H9 (cell line): Measurements from ENCODE around the gene SYNGR2. TPM values are rescaled to one million over a fixed set of nuclear protein-coding genes. Genes with fewer than 3 reads are reported as not detected.

ENCODE experiments used
- DNase-seq: peaks from one replicate; pipeline ENCODE4 v3.0.0-alpha.2; 2017
- H2AFZ ChIP-seq: one replicate; pipeline ENCODE4 v1.6.1; 2013; ENCODE audit warnings: mild to moderate bottlenecking, low read length, control low read depth, moderate library complexity
- H2AK5ac ChIP-seq: 2 replicates; pipeline ENCODE4 v1.6.1; 2013; ENCODE audit warnings: low read length, control low read depth, mixed read lengths; ENCODE audit not compliant: insufficient read length
- H2BK120ac ChIP-seq: one replicate; pipeline ENCODE4 v1.6.1; 2013; ENCODE audit warnings: low read depth, mild to moderate bottlenecking, low read length, control low read depth, inconsistent platforms; ENCODE audit not compliant: poor library complexity, severe bottlenecking
- H2BK12ac ChIP-seq: 2 replicates; pipeline ENCODE4 v1.6.1; 2013; ENCODE audit warnings: low read length, control low read depth, mixed read lengths, low read depth; ENCODE audit not compliant: insufficient read length
- H2BK15ac ChIP-seq: 2 replicates; pipeline ENCODE4 v1.6.1; 2013; ENCODE audit warnings: low read depth, low read length, control low read depth
- H2BK20ac ChIP-seq: one replicate; pipeline ENCODE4 v1.6.1; 2013; ENCODE audit warnings: low read depth, mild to moderate bottlenecking, low read length, control low read depth, inconsistent platforms; ENCODE audit not compliant: poor library complexity, severe bottlenecking
- H2BK5ac ChIP-seq: 2 replicates; pipeline ENCODE4 v1.6.1; 2013; ENCODE audit warnings: low read length, control low read depth, mixed read lengths; ENCODE audit not compliant: insufficient read length
- H3K14ac ChIP-seq: 2 replicates; pipeline ENCODE4 v1.6.1; 2013; ENCODE audit warnings: low read length, control low read depth; ENCODE audit not compliant: insufficient read depth
- H3K18ac ChIP-seq: 2 replicates; pipeline ENCODE4 v1.6.1; 2013; ENCODE audit warnings: low read depth, mild to moderate bottlenecking, mixed read lengths, low read length, control low read depth; ENCODE audit not compliant: insufficient read length
- H3K23ac ChIP-seq: 2 replicates; pipeline ENCODE4 v1.6.1; 2013; ENCODE audit warnings: low read length, control low read depth, mixed read lengths, low read depth; ENCODE audit not compliant: insufficient read length
- H3K23me2 ChIP-seq: 2 replicates; pipeline ENCODE4 v1.6.1; 2013; ENCODE audit warnings: low read depth, mild to moderate bottlenecking, mixed read lengths, low read length, control low read depth; ENCODE audit not compliant: insufficient read length, poor library complexity, severe bottlenecking
- H3K27ac ChIP-seq: 2 replicates; pipeline ENCODE4 v1.5.1; 2013; ENCODE audit warnings: low read length, control low read depth, mixed read lengths, low read depth; ENCODE audit not compliant: insufficient read length
- H3K27me3 ChIP-seq: 2 replicates; pipeline ENCODE4 v1.6.1; 2013; ENCODE audit warnings: low read length, control low read depth, inconsistent platforms; ENCODE audit not compliant: insufficient read depth
- H3K4ac ChIP-seq: 2 replicates; pipeline ENCODE4 v1.6.1; 2013; ENCODE audit warnings: low read depth, mild to moderate bottlenecking, control low read depth, inconsistent platforms, low read length, moderate library complexity
- H3K4me1 ChIP-seq: 2 replicates; pipeline ENCODE4 v1.6.1; 2013; ENCODE audit warnings: low read length, control low read depth, inconsistent platforms; ENCODE audit not compliant: insufficient read depth
- H3K4me2 ChIP-seq: 2 replicates; pipeline ENCODE4 v1.6.1; 2013; ENCODE audit warnings: low read length, control low read depth, mixed read lengths; ENCODE audit not compliant: insufficient read length, insufficient read depth
- H3K56ac ChIP-seq: 2 replicates; pipeline ENCODE4 v1.6.1; 2013; ENCODE audit warnings: low read depth, mild to moderate bottlenecking, mixed read lengths, low read length, control low read depth; ENCODE audit not compliant: insufficient read length
- H3K79me1 ChIP-seq: 2 replicates; pipeline ENCODE4 v1.6.1; 2013; ENCODE audit warnings: low read depth, mild to moderate bottlenecking, moderate library complexity, low read length, control low read depth, inconsistent platforms; ENCODE audit not compliant: insufficient read depth, poor library complexity, severe bottlenecking
- H3K79me2 ChIP-seq: 2 replicates; pipeline ENCODE4 v1.6.1; 2013; ENCODE audit warnings: low read length, control low read depth, inconsistent platforms; ENCODE audit not compliant: insufficient read depth
- H3K9ac ChIP-seq: 2 replicates; pipeline ENCODE4 v1.6.1; 2013; ENCODE audit warnings: low read length, control low read depth, mixed read lengths; ENCODE audit not compliant: insufficient read length; ENCODE audit errors: extremely low read depth
- H3K9me3 ChIP-seq: one replicate; pipeline ENCODE4 v1.6.1; 2013; ENCODE audit warnings: low read depth, low read length, inconsistent platforms; ENCODE audit not compliant: control insufficient read depth
- H3T11ph ChIP-seq: one replicate; pipeline ENCODE4 v1.6.1; 2013; ENCODE audit warnings: mild to moderate bottlenecking, low read length, control low read depth, inconsistent platforms
- H4K20me1 ChIP-seq: one replicate; pipeline ENCODE4 v1.6.1; 2013; ENCODE audit not compliant: control insufficient read depth, insufficient read length, insufficient read depth
- H4K5ac ChIP-seq: 2 replicates; pipeline ENCODE4 v1.6.1; 2013; ENCODE audit warnings: low read depth, mild to moderate bottlenecking, mixed read lengths, low read length, control low read depth; ENCODE audit not compliant: insufficient read length
- H4K8ac ChIP-seq: replicated peaks from 2 replicates; pipeline ENCODE4 v1.6.1; 2013; ENCODE audit warnings: low read length, control low read depth, mixed read lengths, low read depth; ENCODE audit not compliant: insufficient read length
- H4K91ac ChIP-seq: 2 replicates; pipeline ENCODE4 v1.6.1; 2013; ENCODE audit warnings: low read depth, mild to moderate bottlenecking, moderate library complexity, mixed read lengths, low read length, control low read depth; ENCODE audit not compliant: insufficient read length
- H3K27ac Mint-ChIP-seq, 3 experiments: 2 replicates in 2 of 3; 3 replicates in 1 of 3; pipeline ENCODE4 v1.8.0; 2020 to 2021; ENCODE audit warnings: mixed read lengths in 3 of 3, mild to moderate bottlenecking in 1 of 3, moderate library complexity in 1 of 3
- H3K27me3 Mint-ChIP-seq: 2 replicates; pipeline ENCODE4 v1.8.0; 2021; ENCODE audit warnings: low read depth, mild to moderate bottlenecking, moderate library complexity, mixed read lengths
- H3K36me3 Mint-ChIP-seq, 3 experiments: 2 replicates in 2 of 3; 3 replicates in 1 of 3; pipeline ENCODE4 v1.8.0; 2020 to 2021; ENCODE audit warnings: low read depth in 3 of 3, mixed read lengths in 3 of 3; ENCODE audit not compliant: insufficient read depth in 1 of 3
- H3K4me1 Mint-ChIP-seq, 2 experiments: 2 replicates each; pipeline ENCODE4 v1.8.0; 2020; ENCODE audit warnings: mixed read lengths in 2 of 2
- H3K4me3 Mint-ChIP-seq, 2 experiments: 2 replicates in 1 of 2; 3 replicates in 1 of 2; pipeline ENCODE4 v1.8.0; 2020 to 2021; ENCODE audit warnings: mild to moderate bottlenecking in 2 of 2, mixed read lengths in 2 of 2, moderate library complexity in 1 of 2
- H3K9me3 Mint-ChIP-seq, 2 experiments: 2 replicates in 1 of 2; 3 replicates in 1 of 2; pipeline ENCODE4 v1.8.0; 2020; ENCODE audit warnings: mild to moderate bottlenecking in 2 of 2, mixed read lengths in 2 of 2, moderate library complexity in 1 of 2
- WGBS: extraction: QIAGEN DNeasy Blood & Tissue Kit; methylation state at CpG from one replicate; pipeline ENCODE4 v1.1.7; 2013; ENCODE audit warnings: missing lambda C conversion rate, low lambda C conversion rate, mixed read lengths; ENCODE audit not compliant: insufficient read length; ENCODE audit errors: extremely low coverage; 5-methylcytosine and 5-hydroxymethylcytosine counted together
- total RNA-seq: library from RNA; stranded (reverse); gene quantifications from 2 replicates; pipeline ENCODE4 v1.2.1, GENCODE V29; 2021
- TF ChIP-seq, protein P1 (sequence below): fragments of 200-600 bp; sonication (generic); conservative IDR thresholded peaks from 3 replicates; pipeline ENCODE4 v1.8.0; 2021; ENCODE audit warnings: antibody characterized with exemption, mild to moderate bottlenecking

SYNGR2 gene
- total RNA-seq, 1 experiment from 2014 or later, result 41.0 TPM

DNA sequence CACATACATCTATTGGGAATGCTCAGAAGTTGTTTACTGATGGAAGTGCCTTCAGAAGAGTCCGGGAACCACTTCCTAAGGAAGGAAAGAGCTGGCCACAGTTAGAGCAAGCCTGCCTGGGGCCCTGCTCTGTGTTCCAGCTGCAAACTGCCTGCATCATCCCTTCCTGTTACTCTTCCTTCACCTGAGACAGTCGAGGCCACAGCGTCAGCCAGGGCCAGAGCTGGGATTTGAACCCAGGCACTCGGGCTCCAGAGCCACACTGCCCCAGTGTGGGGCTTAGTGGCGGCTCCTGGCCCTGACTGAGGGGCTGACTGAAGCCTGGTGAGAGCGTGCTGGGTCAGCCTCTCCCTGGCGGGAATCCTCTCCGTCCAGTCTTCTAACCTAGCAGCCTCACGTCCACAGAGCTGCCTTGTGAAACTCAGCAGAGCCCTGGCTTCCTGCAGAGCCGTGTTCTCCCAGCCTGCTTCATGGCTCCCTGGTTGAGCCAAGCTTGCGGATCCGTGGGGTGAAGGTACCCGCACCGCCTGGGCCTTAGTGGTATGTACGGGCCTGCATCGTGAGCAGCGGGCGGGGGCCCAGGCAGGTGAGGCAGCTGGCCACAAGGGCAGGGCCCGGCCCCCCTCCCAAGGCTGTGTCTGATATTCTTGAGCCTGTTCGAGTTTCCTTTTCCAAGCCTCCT lies 26.8 kb upstream of the SYNGR2 start:
- H3K9ac ChIP-seq, result no peak overlapping the region
- H3K56ac ChIP-seq, result no peak overlapping the region
- Mint-ChIP-seq H3K9me3 (no peaks in the 10 kb centered on the region; a peak in 1 of 5 replicates), H3K4me3 (no peak overlapping the region; a peak in 1 of 5 replicates), H3K27ac (no peak overlapping the region), H3K27me3 (peaks cover 4% of the 10 kb centered on the region), H3K36me3 (no peaks in the 10 kb centered on the region), H3K4me1 (peaks cover 3 to 27% of the 10 kb centered on the region in 2 experiments)
- H2BK15ac ChIP-seq, result 0 out of 2 replicates have a peak overlapping the region, but pooled peaks have one; percentile 15
- no peak overlapping the region for H3K14ac ChIP-seq
- no peak overlapping the region for H4K8ac ChIP-seq
- no peak overlapping the region for H4K91ac ChIP-seq
- no peak overlapping the region for H3K27ac ChIP-seq
- no peak overlapping the region for H4K5ac ChIP-seq
- no CpG with 5 or more reads among the region's 20 CpGs for whole genome bisulfite sequencing
- H2BK5ac ChIP-seq, result no peak overlapping the region
- no peaks in the 10 kb centered on the region for H3K79me1 ChIP-seq
- no peak overlapping the region for H2AFZ ChIP-seq
- H3K4me1 ChIP-seq, result peaks cover 3% of the 10 kb centered on the region; the same call in 1 of the 2 replicates
- TF ChIP-seq, protein P1, sequence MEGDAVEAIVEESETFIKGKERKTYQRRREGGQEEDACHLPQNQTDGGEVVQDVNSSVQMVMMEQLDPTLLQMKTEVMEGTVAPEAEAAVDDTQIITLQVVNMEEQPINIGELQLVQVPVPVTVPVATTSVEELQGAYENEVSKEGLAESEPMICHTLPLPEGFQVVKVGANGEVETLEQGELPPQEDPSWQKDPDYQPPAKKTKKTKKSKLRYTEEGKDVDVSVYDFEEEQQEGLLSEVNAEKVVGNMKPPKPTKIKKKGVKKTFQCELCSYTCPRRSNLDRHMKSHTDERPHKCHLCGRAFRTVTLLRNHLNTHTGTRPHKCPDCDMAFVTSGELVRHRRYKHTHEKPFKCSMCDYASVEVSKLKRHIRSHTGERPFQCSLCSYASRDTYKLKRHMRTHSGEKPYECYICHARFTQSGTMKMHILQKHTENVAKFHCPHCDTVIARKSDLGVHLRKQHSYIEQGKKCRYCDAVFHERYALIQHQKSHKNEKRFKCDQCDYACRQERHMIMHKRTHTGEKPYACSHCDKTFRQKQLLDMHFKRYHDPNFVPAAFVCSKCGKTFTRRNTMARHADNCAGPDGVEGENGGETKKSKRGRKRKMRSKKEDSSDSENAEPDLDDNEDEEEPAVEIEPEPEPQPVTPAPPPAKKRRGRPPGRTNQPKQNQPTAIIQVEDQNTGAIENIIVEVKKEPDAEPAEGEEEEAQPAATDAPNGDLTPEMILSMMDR, result no peak
- H3K9me3 ChIP-seq, result no peaks in the 10 kb centered on the region
- no peak overlapping the region for H2AK5ac ChIP-seq
- H2BK20ac ChIP-seq, result no peak overlapping the region
- H4K20me1 ChIP-seq, result no peaks in the 10 kb centered on the region
- H3K79me2 ChIP-seq, result no peaks in the 10 kb centered on the region
- no peak for DNase-seq
- H2BK120ac ChIP-seq, result no peak overlapping the region
- H3K4me2 ChIP-seq, result no peak overlapping the region
- H3T11ph ChIP-seq, result no peak overlapping the region
- H3K23me2 ChIP-seq, result no peaks in the 10 kb centered on the region
- no peak overlapping the region for H3K23ac ChIP-seq
- no peak overlapping the region for H2BK12ac ChIP-seq
- no peak overlapping the region for H3K4ac ChIP-seq
- no peaks in the 10 kb centered on the region for H3K27me3 ChIP-seq
- no peak overlapping the region for H3K18ac ChIP-seq
